HG02798 (cell line): ENCODE measurements around the gene SLC4A4.
"Not testable (repeated sequence)": the region's sequence is repeated elsewhere in the genome, so short reads cannot be mapped to it uniquely, and the experiment has no call there.

Experiments used
- ATAC-seq: cut with Tn5 transposase; IDR thresholded peaks from one replicate; pipeline ENCODE4 v1.9.1; 2021; ENCODE audit warnings: mild to moderate bottlenecking; ENCODE audit not compliant: unreplicated experiment, poor library complexity

SLC4A4 gene

GRCh38 chr4:71405791-71406190 lies 67.0 kb downstream of the SLC4A4 start:
- ATAC-seq = no peak

GRCh38 chr4:71406459-71406963 lies 67.7 kb downstream of the SLC4A4 start:
- no peak for ATAC-seq

GRCh38 chr4:71408961-71409360 lies 70.1 kb downstream of the SLC4A4 start:
- ATAC-seq = not testable (repeated sequence)

GRCh38 chr4:71411981-71412380 lies 73.2 kb downstream of the SLC4A4 start:
- ATAC-seq = no peak

- no peak for ATAC-seq
These were observed 76.7 kb downstream of the SLC4A4 start for GRCh38 chr4:71415491-71415890.

- ATAC-seq = no peak
These were observed 78.3 kb downstream of the SLC4A4 start for GRCh38 chr4:71417150-71417549.

GRCh38 chr4:71426381-71427042 lies 87.7 kb downstream of the SLC4A4 start:
- no peak for ATAC-seq

GRCh38 chr4:71429106-71429505 lies 90.3 kb downstream of the SLC4A4 start:
- ATAC-seq = no peak

GRCh38 chr4:71429962-71430361 lies 91.1 kb downstream of the SLC4A4 start:
- no peak for ATAC-seq

- ATAC-seq = no peak
These were observed 91.8 kb downstream of the SLC4A4 start for GRCh38 chr4:71430609-71431008.

- no peak for ATAC-seq
These were observed 101.8 kb downstream of the SLC4A4 start for GRCh38 chr4:71440612-71441011.

GRCh38 chr4:71441186-71442169 lies 102.7 kb downstream of the SLC4A4 start:
- no peak for ATAC-seq

GRCh38 chr4:71442336-71442735 lies 103.5 kb downstream of the SLC4A4 start:
- ATAC-seq = no peak

- no peak for ATAC-seq
These were observed 105.6 kb downstream of the SLC4A4 start for GRCh38 chr4:71444395-71444794.

- ATAC-seq = no peak
These were observed 107.0 kb downstream of the SLC4A4 start for GRCh38 chr4:71445811-71446210.

- no peak for ATAC-seq
These were observed 107.8 kb downstream of the SLC4A4 start for GRCh38 chr4:71446479-71447081.

- ATAC-seq = no peak
These were observed 110.2 kb downstream of the SLC4A4 start for GRCh38 chr4:71449040-71449439.

- ATAC-seq = no peak
These were observed 111.1 kb downstream of the SLC4A4 start for GRCh38 chr4:71449878-71450277.

GRCh38 chr4:71453531-71453930 lies 114.7 kb downstream of the SLC4A4 start:
- no peak for ATAC-seq

- ATAC-seq = peak; percentile 53
These were observed 118.0 kb downstream of the SLC4A4 start for GRCh38 chr4:71456841-71457240.

- ATAC-seq = no peak
These were observed 121.6 kb downstream of the SLC4A4 start for GRCh38 chr4:71460371-71460770.
